GM10266 (cell line): Measurements from ENCODE around the gene GRK5.

Experiments
- DNase-seq: peaks from one replicate; pipeline ENCODE4 v3.0.0; 2012; ENCODE audit errors: extremely low spot score
- TF ChIP-seq, protein P1 (sequence below): IDR thresholded peaks from 2 replicates; pipeline ENCODE4 v1.5.1; 2012; ENCODE audit warnings: mild to moderate bottlenecking, low read depth; ENCODE audit not compliant: control insufficient read depth, insufficient read depth; ENCODE audit errors: missing control alignments

GRK5 gene

DNA sequence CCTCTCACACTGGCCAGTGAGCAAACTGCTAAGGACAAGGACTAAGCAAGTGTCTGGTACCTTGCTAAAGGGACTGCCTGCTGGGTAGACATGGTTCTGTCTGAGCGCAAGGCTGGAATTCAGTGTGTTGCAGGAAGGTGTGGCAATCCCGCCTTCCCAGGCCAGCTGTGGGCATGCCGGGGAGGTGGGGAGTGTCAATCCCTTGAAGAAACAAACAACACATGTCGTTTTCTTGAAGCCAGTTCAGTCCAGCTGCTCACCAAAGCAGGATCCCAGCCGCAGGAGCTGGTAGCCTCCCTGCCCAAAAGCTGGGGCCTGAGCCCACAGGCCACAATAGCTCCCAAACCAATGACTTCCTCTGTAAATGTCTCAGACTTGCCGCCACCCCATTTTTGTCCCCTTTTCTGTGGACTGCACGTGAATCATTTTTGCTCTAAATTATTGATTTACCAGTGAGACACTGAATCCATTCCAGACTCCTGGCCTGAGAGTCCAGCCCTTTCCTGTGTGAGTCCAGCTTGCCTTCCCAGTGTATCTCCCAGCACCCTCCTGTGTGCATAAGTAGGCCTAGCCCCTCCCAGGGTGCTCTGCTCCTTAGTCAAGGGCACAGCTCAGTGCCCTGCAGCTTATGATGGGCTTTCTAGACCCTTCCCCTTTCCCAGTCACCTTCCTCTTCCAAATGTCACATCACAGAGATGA lies 168.4 kb downstream of the GRK5 start:
- DNase-seq, result no peak

DNA sequence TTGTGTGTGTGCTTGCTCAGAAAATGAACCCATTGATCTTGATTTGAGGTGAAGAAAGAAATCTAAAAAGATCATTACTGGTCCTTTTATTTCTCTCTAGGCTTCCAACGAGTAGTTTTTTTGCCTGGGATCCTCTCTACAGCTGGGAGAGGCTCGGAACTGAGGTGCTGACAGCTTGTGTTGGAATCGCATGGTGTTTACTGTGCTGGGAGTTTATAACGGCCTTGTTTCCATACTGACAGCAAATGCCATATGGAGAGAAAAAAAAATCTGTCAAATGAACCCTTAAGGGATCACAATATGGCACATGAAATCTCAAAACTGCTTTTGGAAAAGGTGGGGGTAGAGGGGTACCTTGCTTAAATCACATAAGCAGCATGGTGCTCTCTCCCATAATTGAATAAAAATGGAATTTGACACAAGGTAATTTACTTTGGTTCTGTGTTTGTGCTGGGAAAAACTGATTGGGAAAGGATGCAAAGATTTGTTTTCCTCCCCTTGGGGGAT lies 170.1 kb downstream of the GRK5 start:
- TF ChIP-seq, protein P1, sequence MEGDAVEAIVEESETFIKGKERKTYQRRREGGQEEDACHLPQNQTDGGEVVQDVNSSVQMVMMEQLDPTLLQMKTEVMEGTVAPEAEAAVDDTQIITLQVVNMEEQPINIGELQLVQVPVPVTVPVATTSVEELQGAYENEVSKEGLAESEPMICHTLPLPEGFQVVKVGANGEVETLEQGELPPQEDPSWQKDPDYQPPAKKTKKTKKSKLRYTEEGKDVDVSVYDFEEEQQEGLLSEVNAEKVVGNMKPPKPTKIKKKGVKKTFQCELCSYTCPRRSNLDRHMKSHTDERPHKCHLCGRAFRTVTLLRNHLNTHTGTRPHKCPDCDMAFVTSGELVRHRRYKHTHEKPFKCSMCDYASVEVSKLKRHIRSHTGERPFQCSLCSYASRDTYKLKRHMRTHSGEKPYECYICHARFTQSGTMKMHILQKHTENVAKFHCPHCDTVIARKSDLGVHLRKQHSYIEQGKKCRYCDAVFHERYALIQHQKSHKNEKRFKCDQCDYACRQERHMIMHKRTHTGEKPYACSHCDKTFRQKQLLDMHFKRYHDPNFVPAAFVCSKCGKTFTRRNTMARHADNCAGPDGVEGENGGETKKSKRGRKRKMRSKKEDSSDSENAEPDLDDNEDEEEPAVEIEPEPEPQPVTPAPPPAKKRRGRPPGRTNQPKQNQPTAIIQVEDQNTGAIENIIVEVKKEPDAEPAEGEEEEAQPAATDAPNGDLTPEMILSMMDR, result no peak
- DNase-seq, result no peak

More for the DNA sequence above, 168.4 kb downstream of the GRK5 start:
- TF ChIP-seq, protein P1, result no peak

DNA sequence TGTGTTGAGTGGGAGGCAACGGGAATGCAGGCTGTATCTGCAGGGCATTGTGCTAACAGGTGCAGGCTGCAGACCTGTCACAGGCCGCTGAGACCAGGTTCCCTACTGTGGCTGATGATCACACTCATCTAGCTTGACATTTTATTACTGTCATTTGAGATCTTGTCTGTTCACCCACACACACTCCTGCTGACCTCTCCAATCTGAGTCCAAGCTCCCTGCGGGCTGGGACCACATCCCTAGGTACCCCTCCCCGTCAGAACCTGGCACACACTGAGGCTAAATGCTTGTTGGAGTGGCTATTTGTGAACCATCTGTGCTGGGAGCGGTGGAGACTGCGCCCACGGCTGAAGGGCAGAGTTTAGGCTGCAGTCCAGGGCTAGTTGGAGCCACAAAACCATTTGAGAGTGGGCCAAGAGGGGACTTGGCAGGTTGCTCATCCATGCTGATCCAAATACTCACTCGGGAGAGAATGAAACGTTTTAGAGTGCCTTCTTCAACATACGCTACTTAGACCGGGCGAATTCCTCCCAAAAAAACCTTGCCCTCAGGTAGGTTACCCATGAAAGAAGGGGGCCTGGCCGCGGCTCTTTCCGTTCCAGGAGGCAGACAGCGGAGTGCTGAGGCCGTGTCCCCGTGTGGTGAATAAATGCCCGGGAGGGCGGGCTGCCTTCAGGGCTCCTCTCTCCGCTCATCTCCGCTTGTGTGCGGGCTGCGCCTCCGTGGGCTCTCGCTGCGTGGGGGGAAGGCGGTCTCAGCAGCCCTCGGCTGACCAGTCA lies 170.8 kb downstream of the GRK5 start:
- TF ChIP-seq, protein P1, result no peak

DNA sequence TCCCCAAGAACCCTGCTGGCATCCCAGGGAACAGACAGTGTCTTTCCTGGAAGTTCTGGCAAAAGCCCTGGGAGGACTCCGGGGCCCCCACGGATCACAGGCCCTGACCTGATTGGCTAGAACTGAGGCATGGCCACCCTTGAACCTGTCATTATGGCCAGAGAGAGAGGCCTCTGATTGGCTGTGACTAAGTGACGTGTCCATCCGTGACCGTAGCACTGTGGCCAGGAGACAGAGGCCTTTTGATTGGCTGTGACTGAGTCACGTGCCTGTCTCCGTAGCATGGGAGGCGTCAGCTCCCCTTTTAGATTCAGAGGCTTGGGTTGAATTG lies 171.3 kb downstream of the GRK5 start:
- DNase-seq, result no peak
- TF ChIP-seq, protein P1, result no peak

More for the DNA sequence above, 170.8 kb downstream of the GRK5 start:
- no peak for DNase-seq

DNA sequence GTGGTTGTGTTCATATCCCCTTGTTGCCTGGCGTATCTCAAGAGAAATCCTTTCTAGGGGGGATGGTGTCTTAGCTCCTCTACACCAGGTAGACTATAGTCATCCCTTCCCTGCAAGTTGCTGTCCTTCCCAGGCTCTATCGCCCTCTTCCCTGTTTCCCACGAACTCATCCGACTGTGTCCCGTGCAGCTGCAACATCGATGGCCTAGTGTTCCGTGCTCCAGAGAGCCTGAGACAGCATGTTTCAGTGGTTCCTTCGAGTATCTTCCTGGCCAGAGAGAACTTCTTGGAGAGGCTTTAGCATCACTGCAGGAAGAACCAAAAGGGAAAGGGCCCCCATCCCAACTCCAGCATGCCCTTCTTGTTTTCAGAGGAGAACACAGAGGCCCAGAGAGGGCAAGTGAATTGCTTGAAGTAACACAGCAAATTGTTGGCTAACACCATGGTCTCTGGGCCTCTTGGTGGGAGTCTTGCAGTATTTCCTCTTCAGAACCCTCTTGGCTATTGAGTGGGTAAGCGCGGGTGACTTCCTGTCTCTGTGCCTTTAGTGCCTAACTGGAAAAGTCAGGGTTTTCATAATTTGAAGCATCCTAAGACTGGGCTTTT lies 172.2 kb downstream of the GRK5 start:
- TF ChIP-seq, protein P1, result no peak
- DNase-seq, result no peak

DNA sequence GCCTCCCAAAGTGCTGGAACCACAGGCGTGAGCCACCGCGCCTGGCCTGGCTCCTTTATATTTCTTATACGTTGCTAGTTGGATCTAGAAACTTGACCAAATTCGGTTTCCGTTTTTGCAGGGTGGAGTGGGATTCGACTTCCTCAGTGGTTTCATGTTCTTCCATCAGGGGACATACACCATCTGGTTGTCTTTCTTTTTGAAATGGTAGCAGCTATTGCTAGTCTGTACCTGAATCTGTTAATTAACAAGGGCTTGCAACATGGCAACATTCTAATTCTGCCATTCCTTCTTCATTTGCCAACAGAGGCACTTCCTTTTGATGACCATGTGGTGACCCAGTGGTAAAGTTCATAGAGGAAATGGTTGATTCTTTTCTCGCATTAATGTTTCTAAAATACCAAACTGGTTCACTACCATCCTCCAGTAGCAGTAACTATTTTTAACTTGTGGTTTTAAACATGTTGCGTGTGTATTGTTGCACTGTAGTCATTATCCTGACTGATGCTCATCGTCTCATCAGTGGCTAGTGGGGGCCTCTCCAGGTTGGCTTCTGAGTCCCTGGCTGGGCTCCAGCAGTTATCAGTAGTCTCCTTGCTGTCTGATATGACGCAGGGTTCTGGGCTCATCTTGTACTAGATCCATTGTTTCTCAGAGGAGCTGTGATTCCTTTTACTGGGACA lies 175.9 kb downstream of the GRK5 start:
- no peak for DNase-seq
- TF ChIP-seq, protein P1, result no peak
